Right lobe of liver (tissue), 4 donors: ENCODE results near the gene ANKK1.

Source experiments
- POLR2A ChIP-seq: fragments of 450-650 bp; IDR thresholded peaks from one replicate; pipeline ENCODE4 v1.6.1; 2017; ENCODE audit warnings: antibody characterized with exemption, mild to moderate bottlenecking
- TF ChIP-seq, protein P1 (sequence below), 4 donors: fragments of 200-600 bp in 3 of 4; fragments of 450-650 bp in 1 of 4; IDR thresholded peaks; one replicate each; pipeline versions ENCODE4 v1.5.1 to v1.8.0; 2016 to 2022; ENCODE audit warnings: antibody characterized with exemption in 4 of 4, mild to moderate bottlenecking in 2 of 4
- donor health status: DM: no; HTN: no; CAD: no.
- donor health status: DM: no; HTN: no; CAD: no.
- donor health status: DM: no; HTN: yes; CAD: no.

- TF ChIP-seq, protein P1, sequence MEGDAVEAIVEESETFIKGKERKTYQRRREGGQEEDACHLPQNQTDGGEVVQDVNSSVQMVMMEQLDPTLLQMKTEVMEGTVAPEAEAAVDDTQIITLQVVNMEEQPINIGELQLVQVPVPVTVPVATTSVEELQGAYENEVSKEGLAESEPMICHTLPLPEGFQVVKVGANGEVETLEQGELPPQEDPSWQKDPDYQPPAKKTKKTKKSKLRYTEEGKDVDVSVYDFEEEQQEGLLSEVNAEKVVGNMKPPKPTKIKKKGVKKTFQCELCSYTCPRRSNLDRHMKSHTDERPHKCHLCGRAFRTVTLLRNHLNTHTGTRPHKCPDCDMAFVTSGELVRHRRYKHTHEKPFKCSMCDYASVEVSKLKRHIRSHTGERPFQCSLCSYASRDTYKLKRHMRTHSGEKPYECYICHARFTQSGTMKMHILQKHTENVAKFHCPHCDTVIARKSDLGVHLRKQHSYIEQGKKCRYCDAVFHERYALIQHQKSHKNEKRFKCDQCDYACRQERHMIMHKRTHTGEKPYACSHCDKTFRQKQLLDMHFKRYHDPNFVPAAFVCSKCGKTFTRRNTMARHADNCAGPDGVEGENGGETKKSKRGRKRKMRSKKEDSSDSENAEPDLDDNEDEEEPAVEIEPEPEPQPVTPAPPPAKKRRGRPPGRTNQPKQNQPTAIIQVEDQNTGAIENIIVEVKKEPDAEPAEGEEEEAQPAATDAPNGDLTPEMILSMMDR (IDR thresholded peaks at IDR 0.05): no peak
- no peak for TF ChIP-seq POLR2A
Observed at GRCh38 chr11:113419454-113420003, 31.9 kb downstream of the ANKK1 start.
